ENCODE results near the gene ZNF281.
"Not testable (repeated sequence)": the region's sequence is repeated elsewhere in the genome, so short reads cannot be mapped to it uniquely, and the experiment has no call there.

ZNF281 gene

DNA sequence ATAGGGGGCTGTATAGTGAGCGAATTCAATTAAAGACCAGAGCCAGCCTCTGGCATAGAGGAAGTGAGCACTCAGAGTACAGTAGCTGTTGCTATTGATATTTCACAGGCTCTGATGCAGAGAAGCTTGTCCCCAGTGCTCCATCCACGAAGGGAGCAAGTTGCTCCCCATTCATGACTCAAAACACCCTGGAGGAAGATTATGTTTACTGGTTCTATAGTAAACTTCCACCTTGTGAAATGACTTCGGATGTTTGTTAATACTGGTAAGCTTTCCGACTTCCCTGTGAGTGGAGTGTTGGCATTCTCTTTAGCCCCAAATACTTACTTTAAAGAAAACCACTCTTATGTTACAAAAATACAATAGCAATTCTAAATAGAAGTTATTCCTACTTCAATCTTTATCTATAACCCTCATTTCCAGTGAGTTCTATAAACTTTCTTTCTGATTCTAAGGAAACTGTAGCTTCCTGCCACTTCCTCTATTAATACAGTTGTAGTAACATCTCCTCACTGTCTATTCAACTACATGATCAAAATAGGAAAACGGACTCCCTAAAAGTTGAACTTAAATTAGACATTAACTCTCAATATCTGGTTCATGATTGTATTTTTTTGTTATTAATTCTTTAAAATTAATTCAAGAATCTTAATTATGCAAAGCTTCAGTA is 46.4 kb downstream of the ZNF281 start:
- no peak for DNase-seq (ENCODE audit: low read depth)

DNA sequence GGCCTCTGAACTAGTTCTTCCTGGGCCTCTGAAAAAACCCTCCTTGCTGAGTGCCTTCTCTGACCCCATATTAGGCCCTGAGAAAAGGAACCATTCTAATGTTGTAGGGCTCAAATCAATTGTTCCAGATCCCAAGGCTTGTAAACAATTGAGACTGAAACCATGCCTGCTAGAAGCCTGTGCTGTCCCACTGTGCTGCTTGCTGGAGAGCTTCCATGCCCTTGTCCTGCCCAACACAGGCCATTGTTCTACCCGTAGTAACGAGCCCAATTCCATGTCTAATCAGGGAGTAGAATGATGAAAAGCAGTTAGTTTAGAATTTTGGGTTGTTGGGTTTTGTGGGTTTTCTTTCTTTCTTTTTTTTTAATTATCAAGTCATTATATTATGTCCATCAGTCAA is 47.4 kb downstream of the ZNF281 start:
- no peak for DNase-seq (ENCODE audit: low read depth)

DNA sequence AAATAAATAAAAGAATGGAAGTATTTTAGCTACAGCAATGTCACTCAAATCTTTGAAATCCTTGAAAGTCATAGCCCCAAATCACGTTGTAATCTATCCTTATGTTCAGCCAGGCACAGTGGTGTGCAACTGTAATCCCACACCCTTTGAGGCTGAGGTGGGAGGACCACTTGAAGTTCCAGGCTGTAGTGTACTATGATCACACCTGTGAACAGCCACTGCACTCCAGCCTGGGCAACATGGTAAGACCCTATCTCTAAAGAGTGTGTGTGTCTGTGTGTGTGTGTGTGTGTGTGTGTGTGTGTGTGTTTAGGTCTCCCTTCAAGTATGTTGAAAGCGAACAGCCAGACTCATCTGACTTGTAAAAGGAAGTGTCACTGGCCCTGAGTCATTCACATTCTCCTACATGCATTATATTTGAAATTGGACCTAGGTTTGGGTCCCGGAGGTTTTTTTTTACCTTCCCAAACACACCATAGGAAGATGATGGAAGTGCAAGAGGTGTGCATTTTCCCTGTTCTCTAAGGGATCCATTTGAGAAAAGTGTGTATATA is 50.1 kb downstream of the ZNF281 start:
- DNase-seq (ENCODE audit: low read depth) = no peak

DNA sequence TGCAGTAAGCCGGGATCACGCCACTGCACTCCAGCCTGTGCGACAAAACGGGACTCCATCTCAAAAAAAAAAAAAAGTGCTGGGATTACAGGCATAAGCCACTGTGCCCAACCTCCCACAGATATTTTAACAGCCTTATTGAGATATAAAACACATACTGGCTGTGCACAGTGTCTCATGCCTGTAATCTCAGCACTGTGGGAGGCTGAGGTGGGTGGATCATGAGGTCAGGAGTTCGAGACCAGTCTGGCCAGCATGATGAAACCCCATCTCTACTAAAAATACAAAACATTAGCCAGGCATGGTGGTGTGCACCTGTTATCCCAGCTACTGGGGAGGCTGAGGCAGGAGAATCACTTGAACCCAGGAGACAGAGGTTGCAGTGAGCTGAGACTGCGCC is 51.9 kb downstream of the ZNF281 start:
- not testable (repeated sequence) for DNase-seq (ENCODE audit: low read depth)

DNA sequence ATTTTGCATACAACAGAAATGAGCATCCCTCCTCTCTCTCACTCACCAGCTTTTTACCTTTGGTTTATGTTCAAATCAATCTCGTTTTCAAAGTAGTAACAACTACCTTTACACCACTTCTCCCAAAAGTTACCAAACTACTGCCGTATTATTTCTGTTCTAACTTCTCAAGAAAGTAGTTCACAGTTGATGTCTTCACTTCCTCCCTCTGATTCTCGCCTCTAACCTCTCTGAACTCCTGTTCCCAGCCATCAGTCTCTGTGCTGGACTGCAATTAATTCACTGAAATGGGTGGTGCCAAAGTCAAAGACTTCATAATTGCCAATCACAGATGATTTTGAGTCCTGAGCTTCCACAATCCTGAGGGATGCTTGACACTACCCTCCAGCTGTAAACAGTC is 54.0 kb downstream of the ZNF281 start:
- no peak for DNase-seq (ENCODE audit: low read depth)

All from stimulated activated CD8-positive, alpha-beta memory T cell treated with anti-CD3 and anti-CD28 coated beads, Interleukin-15, amount 100 ng/mL, for 1 hour (primary cell).